Heart left ventricle (tissue), 16 donors: ENCODE measurements around the gene VEGFA. TPM values are rescaled to one million over a fixed set of nuclear protein-coding genes. Genes with fewer than 3 reads are reported as not detected.

Experiments
- ATAC-seq, 4 donors: fragments of 200-7000 bp; cut with Tn5 transposase; one replicate each; pipeline ENCODE4 v1.9.1; 2020 to 2022; ENCODE audit warnings: moderate library complexity in 4 of 4, mild to moderate bottlenecking in 3 of 4, moderate number of reproducible peaks in 1 of 4
- DNase-seq, 5 donors: peaks; one replicate each; pipeline ENCODE4 v3.0.0-alpha.2; 2020
- H3K27ac ChIP-seq, 12 donors: fragments of 200-600 bp; sonication (generic) in 4 of 12; one replicate each; pipeline versions ENCODE4 v1.5.0 to v1.8.0; 2016 to 2022; ENCODE audit warnings: mild to moderate bottlenecking in 2 of 12
- H3K27me3 ChIP-seq, 9 donors: fragments of 200-600 bp; sonication (generic) in 2 of 9; one replicate each; pipeline versions ENCODE4 v1.5.1 to v1.8.0; 2016 to 2022; ENCODE audit warnings: mild to moderate bottlenecking in 3 of 9
- H3K36me3 ChIP-seq, 9 donors: fragments of 200-600 bp; sonication (generic) in 2 of 9; one replicate each; pipeline versions ENCODE4 v1.5.0 to v1.8.0; 2018 to 2022; ENCODE audit warnings: mild to moderate bottlenecking in 2 of 9
- H3K4me1 ChIP-seq, 12 donors: fragments of 200-600 bp; sonication (generic) in 4 of 12; one replicate each; pipeline versions ENCODE4 v1.5.0 to v1.8.0; 2016 to 2022; ENCODE audit warnings: mild to moderate bottlenecking in 3 of 12
- H3K4me3 ChIP-seq, 12 donors: fragments of 200-600 bp; sonication (generic) in 4 of 12; one replicate each; pipeline versions ENCODE4 v1.5.0 to v1.8.0; 2017 to 2022; ENCODE audit warnings: mild to moderate bottlenecking in 9 of 12, moderate library complexity in 4 of 12
- H3K9me3 ChIP-seq, 12 donors: fragments of 200-600 bp; sonication (generic) in 4 of 12; one replicate each; pipeline versions ENCODE4 v1.5.0 to v1.8.0; 2016 to 2022; ENCODE audit warnings: mild to moderate bottlenecking in 1 of 12
- CTCF ChIP-seq, 12 donors: fragments of 200-600 bp; sonication (generic) in 4 of 12; IDR thresholded peaks; one replicate each; pipeline versions ENCODE4 v1.5.0 to v1.8.0; 2018 to 2022; ENCODE audit warnings: antibody characterized with exemption in 12 of 12, mild to moderate bottlenecking in 5 of 12
- POLR2A ChIP-seq, 2 donors: fragments of 450-650 bp; IDR thresholded peaks; one replicate each; pipeline ENCODE4 v1.6.1; 2017; ENCODE audit warnings: antibody characterized with exemption in 2 of 2, mild to moderate bottlenecking in 2 of 2, moderate library complexity in 2 of 2
- WGBS, 4 donors: extraction: QIAGEN DNeasy Blood & Tissue Kit in 2 of 4; methylation state at CpG; one replicate each; pipeline versions ENCODE4 v1.1.5 to v1.1.7; 2013 to 2018; 5-methylcytosine and 5-hydroxymethylcytosine counted together
- intact Hi-C, 10 donors: fragments of 100-400 bp; cut with DNase I; formaldehyde crosslinking; loops; one replicate each; pipeline versions ENCODE4 v1.11.1 to v1.14.2; 2022
- polyA plus RNA-seq, 2 donors: library from polyadenylated mRNA; stranded (reverse); fragments of 200-250 nt; gene quantifications; one replicate each; pipeline ENCODE4 v1.2.3, GENCODE V29; 2013
- total RNA-seq, 9 donors: library from RNA; depleted of rRNA in 2 of 9; stranded (reverse); fragments of >200 nt in 2 of 9; fragmentation: NEBNext Ultra II Directional in 3 of 9; extraction: Animal tissue kit (Norgen Biotek cat#: 25700) in 3 of 9; gene quantifications; one replicate each; pipeline versions ENCODE4 v1.1.0 to v1.2.4, GENCODE V29; 2016 to 2023
- donor health status: ischemic (EF 13 %, LVEDD 7.1; RV severe dilation, severe dysfunction).
- donor health status: healthy with polysubstance abuse.
- donor health status: DM: no; HTN: yes; CAD: no.
- donor health status: DM: no; HTN: no; CAD: no.
- donor health status: ischemic (EF 25% LVEDD 6.9; RV normal size, moderate dysfunction).
- donor health status: ischemic (EF 25% LVEDD 5.7; RV mildly dilated, moderate dysfunction).
- donor health status: healthy.
- donor health status: DM: yes; HTN: yes; CAD: no.
- donor health status: ischemic (EF 35%, LVEDD 5.7; RV mildly dilated, moderate dysfunction).
- donor health status: nonischemic (EF 11% LVEDD 7.7; RV severe dilation, severe dysfunction).
- donor health status: DM: yes; HTN: yes; CAD: no.
- donor health status: PGD.
- donor health status: ischemic (EF 29% LVEDD 5.4; RV normal size, mild dysfunction).
- donor health status: nonischemic (EF 23%, LVEDD 6.1; RV moderate dilation, normal function).

The VEGFA gene
- total and polyA plus RNA-seq, 11 donors = 83.0 to 254 (median 171) TPM

GRCh38 chr6:43784049-43784855, 14.2 kb downstream of the VEGFA start:
- 70 to 79% (median 76%) methylated on average over 23 to 26 of the region's 26 CpGs for WGBS, 4 donors
- DNase-seq (peak in 1 of 5 donors; percentile 20), ATAC-seq (no peak)
- Histone ChIP-seq H3K9me3 (no peaks in the 10 kb centered on the region), H3K27ac (peak overlapping the region in 2 of 12 donors; percentile 17 to 94), H3K27me3 (no peaks in the 10 kb centered on the region), H3K4me1 (peaks cover 0 to 57% (median 12%) of the 10 kb centered on the region in 12 donors), H3K4me3 (no peak overlapping the region), H3K36me3 (peaks cover 1 to 78% (median 71%) of the 10 kb centered on the region in 9 donors)
- TF ChIP-seq CTCF (IDR thresholded peaks at IDR 0.05) = no peak
- no peak for TF ChIP-seq POLR2A (IDR thresholded peaks at IDR 0.05)
- intact Hi-C loops = no loop called here

GRCh38 chr6:43785220-43785752, 15.3 kb downstream of the VEGFA start:
- TF ChIP-seq CTCF (IDR thresholded peaks at IDR 0.05) = no peak
- TF ChIP-seq POLR2A (IDR thresholded peaks at IDR 0.05) = no peak
- Histone ChIP-seq H3K9me3 (no peaks in the 10 kb centered on the region), H3K4me3 (no peak overlapping the region), H3K4me1 (peaks cover 0 to 47% (median 7%) of the 10 kb centered on the region in 12 donors), H3K27me3 (no peaks in the 10 kb centered on the region), H3K36me3 (peaks cover 0 to 68% (median 61%) of the 10 kb centered on the region in 9 donors), H3K27ac (peak overlapping the region in 2 of 12 donors; percentile 14 to 15)
- no peak for ATAC-seq
- no peak for DNase-seq
- 70 to 81% (median 76%) methylated on average over 14 of the region's 14 CpGs for WGBS, 4 donors
- intact Hi-C loops = no loop called here

- Histone ChIP-seq H3K9me3 (no peaks in the 10 kb centered on the region), H3K36me3 (peaks cover 0 to 61% (median 56%) of the 10 kb centered on the region in 9 donors), H3K4me3 (no peak overlapping the region), H3K27me3 (no peaks in the 10 kb centered on the region), H3K4me1 (peaks cover 0 to 45% (median 12%) of the 10 kb centered on the region in 12 donors), H3K27ac (peak overlapping the region in 1 of 12 donors; percentile 15)
- ATAC-seq (no peak), DNase-seq (no peak)
- TF ChIP-seq POLR2A (IDR thresholded peaks at IDR 0.05) = no peak
- TF ChIP-seq CTCF (IDR thresholded peaks at IDR 0.05) = no peak
- 58 to 68% (median 61%) methylated on average over 3 of the region's 3 CpGs for WGBS, 4 donors
- intact Hi-C loops = no loop called here
Measured at GRCh38 chr6:43785904-43786303, 15.9 kb downstream of the VEGFA start.

- peak in 1 of 4 donors; percentile 3 for ATAC-seq
- DNase-seq = no peak
- no peaks in the 10 kb centered on the region for H3K27me3 ChIP-seq
- 25 to 32% (median 30%) methylated on average over 1 of the region's 1 CpG for WGBS, 4 donors
- H3K4me1 ChIP-seq = peaks cover 0 to 38% (median 14%) of the 10 kb centered on the region in 12 donors
- H3K9me3 ChIP-seq = no peaks in the 10 kb centered on the region
- TF ChIP-seq POLR2A (IDR thresholded peaks at IDR 0.05) = no peak
- no peak for TF ChIP-seq CTCF (IDR thresholded peaks at IDR 0.05)
- H3K36me3 ChIP-seq = peaks cover 0 to 52% (median 47%) of the 10 kb centered on the region in 9 donors
- no peak overlapping the region for H3K4me3 ChIP-seq
- peak overlapping the region in 1 of 12 donors; percentile 52 for H3K27ac ChIP-seq
- intact Hi-C loops = no loop called here
Measured at GRCh38 chr6:43786664-43787329, 16.8 kb downstream of the VEGFA start.
